H9 (cell line): ENCODE data around the gene NPAS3. TPM values are rescaled to one million over a fixed set of nuclear protein-coding genes. Genes with fewer than 3 reads are reported as not detected.

Experiments used
- DNase-seq: peaks from one replicate; pipeline ENCODE4 v3.0.0-alpha.2; 2017
- H2AFZ ChIP-seq: one replicate; pipeline ENCODE4 v1.6.1; 2013; ENCODE audit warnings: mild to moderate bottlenecking, low read length, control low read depth, moderate library complexity
- H2AK5ac ChIP-seq: 2 replicates; pipeline ENCODE4 v1.6.1; 2013; ENCODE audit warnings: low read length, control low read depth, mixed read lengths; ENCODE audit not compliant: insufficient read length
- H2BK120ac ChIP-seq: one replicate; pipeline ENCODE4 v1.6.1; 2013; ENCODE audit warnings: low read depth, mild to moderate bottlenecking, low read length, control low read depth, inconsistent platforms; ENCODE audit not compliant: poor library complexity, severe bottlenecking
- H2BK12ac ChIP-seq: 2 replicates; pipeline ENCODE4 v1.6.1; 2013; ENCODE audit warnings: low read length, control low read depth, mixed read lengths, low read depth; ENCODE audit not compliant: insufficient read length
- H2BK15ac ChIP-seq: 2 replicates; pipeline ENCODE4 v1.6.1; 2013; ENCODE audit warnings: low read depth, low read length, control low read depth
- H2BK20ac ChIP-seq: one replicate; pipeline ENCODE4 v1.6.1; 2013; ENCODE audit warnings: low read depth, mild to moderate bottlenecking, low read length, control low read depth, inconsistent platforms; ENCODE audit not compliant: poor library complexity, severe bottlenecking
- H2BK5ac ChIP-seq: 2 replicates; pipeline ENCODE4 v1.6.1; 2013; ENCODE audit warnings: low read length, control low read depth, mixed read lengths; ENCODE audit not compliant: insufficient read length
- H3K14ac ChIP-seq: 2 replicates; pipeline ENCODE4 v1.6.1; 2013; ENCODE audit warnings: low read length, control low read depth; ENCODE audit not compliant: insufficient read depth
- H3K18ac ChIP-seq: 2 replicates; pipeline ENCODE4 v1.6.1; 2013; ENCODE audit warnings: low read depth, mild to moderate bottlenecking, mixed read lengths, low read length, control low read depth; ENCODE audit not compliant: insufficient read length
- H3K23ac ChIP-seq: 2 replicates; pipeline ENCODE4 v1.6.1; 2013; ENCODE audit warnings: low read length, control low read depth, mixed read lengths, low read depth; ENCODE audit not compliant: insufficient read length
- H3K23me2 ChIP-seq: 2 replicates; pipeline ENCODE4 v1.6.1; 2013; ENCODE audit warnings: low read depth, mild to moderate bottlenecking, mixed read lengths, low read length, control low read depth; ENCODE audit not compliant: insufficient read length, poor library complexity, severe bottlenecking
- H3K27ac ChIP-seq: 2 replicates; pipeline ENCODE4 v1.5.1; 2013; ENCODE audit warnings: low read length, control low read depth, mixed read lengths, low read depth; ENCODE audit not compliant: insufficient read length
- H3K27me3 ChIP-seq: 2 replicates; pipeline ENCODE4 v1.6.1; 2013; ENCODE audit warnings: low read length, control low read depth, inconsistent platforms; ENCODE audit not compliant: insufficient read depth
- H3K4ac ChIP-seq: 2 replicates; pipeline ENCODE4 v1.6.1; 2013; ENCODE audit warnings: low read depth, mild to moderate bottlenecking, control low read depth, inconsistent platforms, low read length, moderate library complexity
- H3K4me1 ChIP-seq: 2 replicates; pipeline ENCODE4 v1.6.1; 2013; ENCODE audit warnings: low read length, control low read depth, inconsistent platforms; ENCODE audit not compliant: insufficient read depth
- H3K4me2 ChIP-seq: 2 replicates; pipeline ENCODE4 v1.6.1; 2013; ENCODE audit warnings: low read length, control low read depth, mixed read lengths; ENCODE audit not compliant: insufficient read length, insufficient read depth
- H3K56ac ChIP-seq: 2 replicates; pipeline ENCODE4 v1.6.1; 2013; ENCODE audit warnings: low read depth, mild to moderate bottlenecking, mixed read lengths, low read length, control low read depth; ENCODE audit not compliant: insufficient read length
- H3K79me1 ChIP-seq: 2 replicates; pipeline ENCODE4 v1.6.1; 2013; ENCODE audit warnings: low read depth, mild to moderate bottlenecking, moderate library complexity, low read length, control low read depth, inconsistent platforms; ENCODE audit not compliant: insufficient read depth, poor library complexity, severe bottlenecking
- H3K79me2 ChIP-seq: 2 replicates; pipeline ENCODE4 v1.6.1; 2013; ENCODE audit warnings: low read length, control low read depth, inconsistent platforms; ENCODE audit not compliant: insufficient read depth
- H3K9ac ChIP-seq: 2 replicates; pipeline ENCODE4 v1.6.1; 2013; ENCODE audit warnings: low read length, control low read depth, mixed read lengths; ENCODE audit not compliant: insufficient read length; ENCODE audit errors: extremely low read depth
- H3K9me3 ChIP-seq: one replicate; pipeline ENCODE4 v1.6.1; 2013; ENCODE audit warnings: low read depth, low read length, inconsistent platforms; ENCODE audit not compliant: control insufficient read depth
- H3T11ph ChIP-seq: one replicate; pipeline ENCODE4 v1.6.1; 2013; ENCODE audit warnings: mild to moderate bottlenecking, low read length, control low read depth, inconsistent platforms
- H4K20me1 ChIP-seq: one replicate; pipeline ENCODE4 v1.6.1; 2013; ENCODE audit not compliant: control insufficient read depth, insufficient read length, insufficient read depth
- H4K5ac ChIP-seq: 2 replicates; pipeline ENCODE4 v1.6.1; 2013; ENCODE audit warnings: low read depth, mild to moderate bottlenecking, mixed read lengths, low read length, control low read depth; ENCODE audit not compliant: insufficient read length
- H4K8ac ChIP-seq: replicated peaks from 2 replicates; pipeline ENCODE4 v1.6.1; 2013; ENCODE audit warnings: low read length, control low read depth, mixed read lengths, low read depth; ENCODE audit not compliant: insufficient read length
- H4K91ac ChIP-seq: 2 replicates; pipeline ENCODE4 v1.6.1; 2013; ENCODE audit warnings: low read depth, mild to moderate bottlenecking, moderate library complexity, mixed read lengths, low read length, control low read depth; ENCODE audit not compliant: insufficient read length
- H3K27ac Mint-ChIP-seq, 3 experiments: 2 replicates in 2 of 3; 3 replicates in 1 of 3; pipeline ENCODE4 v1.8.0; 2020 to 2021; ENCODE audit warnings: mixed read lengths in 3 of 3, mild to moderate bottlenecking in 1 of 3, moderate library complexity in 1 of 3
- H3K27me3 Mint-ChIP-seq: 2 replicates; pipeline ENCODE4 v1.8.0; 2021; ENCODE audit warnings: low read depth, mild to moderate bottlenecking, moderate library complexity, mixed read lengths
- H3K36me3 Mint-ChIP-seq, 3 experiments: 2 replicates in 2 of 3; 3 replicates in 1 of 3; pipeline ENCODE4 v1.8.0; 2020 to 2021; ENCODE audit warnings: low read depth in 3 of 3, mixed read lengths in 3 of 3; ENCODE audit not compliant: insufficient read depth in 1 of 3
- H3K4me1 Mint-ChIP-seq, 2 experiments: 2 replicates each; pipeline ENCODE4 v1.8.0; 2020; ENCODE audit warnings: mixed read lengths in 2 of 2
- H3K4me3 Mint-ChIP-seq, 2 experiments: 2 replicates in 1 of 2; 3 replicates in 1 of 2; pipeline ENCODE4 v1.8.0; 2020 to 2021; ENCODE audit warnings: mild to moderate bottlenecking in 2 of 2, mixed read lengths in 2 of 2, moderate library complexity in 1 of 2
- H3K9me3 Mint-ChIP-seq, 2 experiments: 2 replicates in 1 of 2; 3 replicates in 1 of 2; pipeline ENCODE4 v1.8.0; 2020; ENCODE audit warnings: mild to moderate bottlenecking in 2 of 2, mixed read lengths in 2 of 2, moderate library complexity in 1 of 2
- CTCF ChIP-seq: fragments of 200-600 bp; sonication (generic); conservative IDR thresholded peaks from 3 replicates; pipeline ENCODE4 v1.8.0; 2021; ENCODE audit warnings: antibody characterized with exemption, mild to moderate bottlenecking
- WGBS: extraction: QIAGEN DNeasy Blood & Tissue Kit; methylation state at CpG from one replicate; pipeline ENCODE4 v1.1.7; 2013; ENCODE audit warnings: missing lambda C conversion rate, low lambda C conversion rate, mixed read lengths; ENCODE audit not compliant: insufficient read length; ENCODE audit errors: extremely low coverage; 5-methylcytosine and 5-hydroxymethylcytosine counted together
- total RNA-seq: library from RNA; stranded (reverse); gene quantifications from 2 replicates; pipeline ENCODE4 v1.2.1, GENCODE V29; 2021

The NPAS3 gene
- total RNA-seq, 1 experiment from 2014 or later: 0.17 TPM

GRCh38 chr14:33294419-33294818 lies 355.7 kb downstream of the NPAS3 start:
- no peaks in the 10 kb centered on the region for H3K9me3 Mint-ChIP-seq

More at GRCh38 chr14:33294419-33294818, 355.7 kb downstream of the NPAS3 start:
- DNase-seq: no peak
- Histone ChIP-seq H4K20me1 (no peaks in the 10 kb centered on the region), H3K23me2 (no peaks in the 10 kb centered on the region), H2BK12ac (no peak overlapping the region), H3K4ac (no peak overlapping the region), H3K9ac (no peak overlapping the region), H3K79me2 (no peaks in the 10 kb centered on the region), H3K79me1 (no peaks in the 10 kb centered on the region), H2BK120ac (no peak overlapping the region), H2AFZ (no peak overlapping the region), H2BK15ac (no peak overlapping the region), H3K4me1 (peaks cover 3% of the 10 kb centered on the region; the same call in 1 of the 2 replicates), H4K91ac (no peak overlapping the region), H2AK5ac (no peak overlapping the region), H3K18ac (no peak overlapping the region), H3T11ph (no peak overlapping the region), H3K9me3 (no peaks in the 10 kb centered on the region), H3K4me2 (no peak overlapping the region), H3K14ac (no peak overlapping the region), H3K27ac (no peak overlapping the region), H4K8ac (no peak overlapping the region), H2BK20ac (no peak overlapping the region), H2BK5ac (no peak overlapping the region), H3K23ac (no peak overlapping the region), H4K5ac (no peak overlapping the region), H3K27me3 (no peaks in the 10 kb centered on the region), H3K56ac (no peak overlapping the region)
- Mint-ChIP-seq H3K27me3 (no peaks in the 10 kb centered on the region), H3K4me1 (peaks cover 13 to 20% of the 10 kb centered on the region in 2 experiments), H3K4me3 (no peak overlapping the region), H3K27ac (no peak overlapping the region), H3K36me3 (no peaks in the 10 kb centered on the region)
- WGBS: no CpG with 5 or more reads among the region's 2 CpGs
- no peak for TF ChIP-seq CTCF
